Suppressor macrophage treated with lipopolysaccharide for 4 hours (primary cell): Measurements from ENCODE around the gene LPO.

Experiments
- DNase-seq: peaks from one replicate; pipeline ENCODE4 v3.0.0-alpha.2; 2020

Gene LPO

DNA sequence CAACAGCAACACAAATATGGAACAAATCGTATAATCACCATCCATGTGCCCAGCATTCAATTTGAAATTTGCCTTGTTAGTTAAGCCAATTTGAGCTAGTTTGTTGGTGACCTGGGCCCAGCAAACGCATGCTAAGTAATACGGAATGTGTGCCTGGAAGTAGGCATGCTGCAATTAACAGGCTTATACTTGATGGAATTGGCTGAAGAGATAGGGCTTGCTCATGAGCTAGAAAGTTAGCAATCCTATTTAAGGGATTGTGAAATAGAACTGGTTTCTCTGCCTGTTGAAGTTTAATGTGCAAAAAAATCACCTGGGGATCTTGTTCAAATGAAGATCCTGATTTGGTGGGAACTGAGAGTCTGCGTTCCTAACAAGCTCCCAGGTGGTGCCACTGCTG, 8.5 kb upstream of the LPO start:
- no peak for DNase-seq

DNA sequence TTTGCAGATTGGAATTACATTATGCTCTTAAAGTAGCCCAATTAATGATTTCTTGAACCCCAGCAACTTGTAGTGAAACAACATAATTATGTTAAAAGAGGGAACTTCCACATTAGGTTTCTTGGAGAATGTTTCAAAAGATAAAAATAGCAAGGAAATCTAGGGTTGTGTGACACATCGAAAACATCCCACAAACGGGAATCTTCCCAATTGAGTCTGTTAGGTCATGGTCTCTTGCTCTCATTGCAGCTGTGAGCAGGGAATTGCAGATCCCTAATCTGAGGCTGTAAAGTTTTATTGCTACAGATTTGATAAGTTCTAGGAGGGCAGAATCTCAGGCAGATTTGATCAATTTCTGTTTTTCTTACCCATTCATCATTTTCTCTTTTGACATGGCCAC, 6.7 kb upstream of the LPO start:
- DNase-seq: peak; percentile 69

DNA sequence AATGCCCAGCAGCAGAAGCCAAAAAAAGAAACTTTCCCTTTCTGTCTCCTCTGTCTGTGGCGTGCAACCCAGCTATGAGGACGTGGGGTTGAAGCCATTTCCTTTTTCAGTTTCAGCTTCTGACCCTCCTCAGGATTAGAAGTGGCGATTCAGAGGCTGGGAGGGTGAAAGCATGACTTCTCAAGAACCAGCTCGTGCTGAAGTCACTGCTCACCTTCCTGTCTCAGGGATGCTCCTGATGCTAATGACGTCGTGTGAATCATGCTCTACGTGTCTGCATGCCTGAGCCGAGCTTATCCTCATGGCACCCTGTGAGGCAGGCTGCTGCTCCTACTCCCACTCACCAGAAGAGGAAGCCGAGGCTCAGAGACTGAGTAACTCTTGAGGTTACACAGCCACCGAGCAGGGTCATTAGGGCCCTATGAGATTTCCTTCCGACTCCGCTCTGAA, 5.7 kb upstream of the LPO start:
- DNase-seq: peak; percentile 97

DNA sequence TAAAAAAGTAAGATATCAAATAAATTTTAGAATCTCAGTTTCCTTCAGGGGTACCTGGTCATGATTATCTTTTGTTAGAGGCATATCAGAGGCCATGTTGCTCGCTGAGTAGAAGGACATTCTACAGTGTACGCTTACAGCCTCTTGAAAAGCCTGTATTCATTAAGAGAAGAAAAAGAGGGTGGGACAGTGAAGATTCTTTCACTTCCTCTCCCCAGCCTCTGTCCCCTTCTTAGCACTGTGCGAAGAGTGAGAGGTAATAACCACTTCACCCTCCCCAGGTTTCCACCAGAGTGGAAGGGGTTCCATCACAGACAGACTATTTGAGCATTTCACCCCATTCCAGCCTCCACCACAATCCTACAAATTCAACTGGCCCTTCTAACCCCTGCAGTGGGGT, 4.8 kb upstream of the LPO start:
- peak; percentile 57 for DNase-seq

DNA sequence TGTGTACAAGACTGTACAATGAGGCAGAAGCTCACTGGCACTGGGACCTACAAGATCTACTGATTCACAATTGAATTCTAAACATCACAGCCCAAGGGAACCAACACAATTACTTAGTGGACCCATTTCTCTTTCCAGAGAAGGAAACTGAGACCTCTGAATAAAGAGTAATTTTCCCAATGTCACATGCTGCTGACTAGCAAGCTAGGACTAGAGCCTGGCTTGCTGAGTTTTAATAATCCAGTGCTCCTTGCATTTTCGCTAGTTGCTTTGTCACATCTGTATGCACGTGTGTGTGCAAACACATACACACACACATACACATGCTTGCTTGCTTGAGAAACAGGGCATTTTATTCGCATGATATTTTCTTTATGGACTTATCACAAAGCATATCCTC, 3.9 kb upstream of the LPO start:
- no peak for DNase-seq

DNA sequence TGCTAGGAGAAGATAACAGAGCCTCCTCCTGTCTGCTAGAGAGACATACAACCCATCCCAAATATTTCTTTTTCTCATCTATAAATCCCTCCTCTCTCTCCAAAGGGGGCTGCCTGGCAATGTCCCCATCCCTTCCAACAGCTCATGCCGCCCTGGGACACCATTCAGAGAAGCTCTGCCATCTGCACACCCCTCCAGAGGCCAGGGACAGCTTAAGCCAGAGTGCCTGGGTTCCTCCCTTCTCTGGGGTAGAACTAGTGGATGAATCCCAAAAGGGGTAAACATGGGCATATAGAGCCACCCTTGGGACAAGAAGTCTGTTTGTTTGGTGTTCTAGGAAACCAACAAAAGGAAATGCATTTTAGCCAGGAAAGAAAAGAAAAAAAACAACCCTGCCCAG, 2.6 kb upstream of the LPO start:
- DNase-seq: no peak

DNA sequence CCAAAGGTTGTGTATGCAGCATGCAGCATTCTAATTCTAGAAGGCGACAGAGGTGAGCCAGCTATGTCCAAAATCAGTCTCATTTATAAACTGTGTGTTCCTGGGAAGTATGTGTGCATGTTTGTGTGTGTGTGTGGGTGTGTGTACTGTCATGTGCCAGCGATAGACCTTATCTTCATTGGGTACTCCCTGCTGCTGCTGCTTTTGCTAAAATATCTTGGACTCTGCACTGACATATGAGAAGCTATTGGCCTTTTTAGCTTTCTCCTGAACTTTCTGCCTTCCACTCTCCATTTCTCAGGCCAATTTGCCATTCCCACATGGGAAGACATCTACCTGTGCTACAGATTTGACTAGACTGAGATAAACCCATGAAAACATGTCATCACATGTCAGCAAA, 2.0 kb upstream of the LPO start:
- DNase-seq: no peak

DNA sequence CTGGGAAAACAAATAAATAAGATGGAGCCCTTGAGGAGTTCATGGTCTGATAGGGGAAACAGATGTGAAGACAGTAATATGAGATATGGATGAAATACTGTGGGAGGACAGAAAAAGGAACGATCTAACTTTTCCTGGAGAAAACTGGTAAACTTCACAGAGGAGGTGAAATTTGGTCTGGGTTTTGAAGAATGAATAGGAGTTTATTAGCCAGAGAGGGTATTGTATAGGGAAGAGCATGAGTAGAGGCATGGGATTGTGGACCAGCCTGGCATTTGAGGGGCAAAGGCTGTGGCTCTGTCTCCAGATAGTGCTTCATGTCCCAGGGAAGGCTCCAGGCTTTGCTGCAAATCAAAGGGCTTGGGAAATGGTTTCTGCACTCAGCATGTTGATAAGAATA, 1.6 kb downstream of the LPO start:
- DNase-seq: no peak

DNA sequence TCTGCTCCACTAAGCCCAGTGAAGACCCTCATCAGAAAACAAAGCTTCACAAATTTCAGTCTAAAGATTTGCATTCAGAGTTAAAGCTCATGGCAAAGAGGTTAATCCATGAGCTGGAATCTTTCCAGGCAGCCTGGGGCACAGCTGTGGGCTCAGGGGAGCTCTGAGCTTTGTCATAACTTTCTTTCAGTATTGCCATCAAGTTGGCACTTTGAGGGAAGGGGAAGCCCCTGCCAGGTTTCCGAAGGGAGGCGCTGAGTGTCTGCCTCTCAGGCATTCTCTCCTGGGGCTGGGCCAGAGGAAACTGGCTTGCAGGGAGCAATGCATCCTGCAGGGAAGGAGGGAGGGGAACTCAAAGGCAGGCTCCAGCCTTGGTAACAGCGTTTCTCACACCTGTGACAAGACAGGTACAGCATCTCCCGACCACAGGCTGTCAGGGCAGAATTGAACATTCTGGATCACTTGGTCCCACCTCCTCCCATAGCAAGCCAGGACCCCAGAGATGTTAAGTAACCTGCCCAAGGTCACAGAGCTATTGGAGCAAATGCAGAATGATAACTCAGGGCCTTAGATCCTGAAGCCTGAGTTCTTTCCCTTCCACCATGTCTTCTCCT, 3.9 kb downstream of the LPO start:
- no peak for DNase-seq

DNA sequence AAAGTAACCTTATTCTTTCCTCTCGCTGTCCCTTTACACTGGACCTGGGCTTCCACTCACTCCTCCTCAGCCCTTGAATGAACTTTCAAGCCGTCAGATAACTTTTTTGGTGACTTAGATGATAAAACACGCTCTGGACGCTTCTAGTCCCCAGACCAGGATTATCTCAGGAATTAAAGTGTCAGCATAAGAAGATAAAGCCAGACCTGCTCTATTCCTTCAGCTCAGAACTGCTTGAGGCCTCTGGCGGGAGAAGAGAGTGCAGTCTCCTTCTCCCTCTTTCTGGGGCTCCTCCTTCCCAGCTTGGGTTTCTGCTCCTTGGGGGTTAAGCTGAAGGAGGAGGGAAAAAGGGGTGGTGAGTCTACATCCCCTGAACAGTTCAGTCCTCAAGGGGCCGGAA, 6.6 kb downstream of the LPO start:
- no peak for DNase-seq

DNA sequence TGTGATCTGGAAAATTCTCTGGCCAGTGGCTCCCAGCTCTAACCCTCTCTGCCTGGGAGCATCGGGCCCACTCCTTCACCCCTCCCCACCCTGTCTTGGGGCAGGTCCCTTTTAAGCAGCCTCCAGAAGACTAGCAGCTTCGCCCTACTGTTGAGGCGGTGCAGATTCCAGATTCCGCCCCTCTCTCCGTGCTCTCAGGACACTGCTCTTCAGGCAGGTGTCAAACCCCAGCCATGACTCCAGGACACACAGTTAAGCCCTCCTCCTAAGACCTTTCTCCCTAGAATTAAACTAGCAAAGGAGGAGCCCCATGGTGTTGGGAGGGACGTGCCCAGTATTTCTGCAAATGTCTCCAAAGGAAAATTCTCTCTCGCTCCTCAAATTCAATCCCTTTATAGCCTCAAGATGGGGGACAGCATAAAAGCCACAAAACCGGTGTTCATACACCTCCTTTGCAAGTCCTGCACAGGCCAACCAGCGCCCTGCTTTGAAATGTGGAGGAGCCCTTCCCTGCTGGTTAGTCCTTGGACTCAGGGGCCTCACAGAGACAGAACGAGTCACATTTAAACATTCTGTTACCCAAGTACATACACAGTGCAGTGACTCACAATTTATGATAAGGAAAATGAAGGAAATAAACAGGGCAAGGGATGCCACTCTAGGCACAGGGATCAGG, 7.2 kb downstream of the LPO start:
- no peak for DNase-seq

DNA sequence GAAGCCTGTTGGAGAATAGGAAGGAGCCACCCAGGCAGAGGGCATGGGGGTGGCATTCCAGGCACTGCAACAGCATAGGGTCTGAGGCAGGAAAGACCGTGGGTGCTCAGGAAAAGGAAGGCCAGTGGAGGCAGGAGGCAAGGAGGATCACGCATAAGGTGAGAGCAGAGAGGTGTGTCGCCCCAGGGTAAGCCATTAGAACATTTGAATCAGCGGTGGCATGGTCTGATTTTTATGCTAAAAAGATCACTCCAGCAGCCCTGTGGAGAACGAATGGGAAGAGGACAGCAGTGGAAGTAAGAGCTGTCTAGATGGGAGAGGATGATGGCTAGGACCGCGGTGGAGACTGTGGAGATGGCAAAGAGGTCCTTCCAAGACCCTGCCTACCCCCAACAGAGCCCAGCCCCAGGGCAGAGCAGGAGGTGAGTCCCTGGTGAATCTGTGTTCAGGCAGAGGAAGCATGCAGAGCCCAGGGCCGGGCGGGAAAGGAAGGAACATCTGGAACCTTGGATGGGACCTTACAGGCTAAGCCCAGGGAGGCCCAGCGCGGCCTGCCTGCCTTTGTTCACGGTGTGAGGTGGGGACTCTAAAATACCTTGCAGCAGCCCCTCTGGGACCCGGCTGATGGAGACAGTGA, 7.8 kb downstream of the LPO start:
- DNase-seq: no peak

DNA sequence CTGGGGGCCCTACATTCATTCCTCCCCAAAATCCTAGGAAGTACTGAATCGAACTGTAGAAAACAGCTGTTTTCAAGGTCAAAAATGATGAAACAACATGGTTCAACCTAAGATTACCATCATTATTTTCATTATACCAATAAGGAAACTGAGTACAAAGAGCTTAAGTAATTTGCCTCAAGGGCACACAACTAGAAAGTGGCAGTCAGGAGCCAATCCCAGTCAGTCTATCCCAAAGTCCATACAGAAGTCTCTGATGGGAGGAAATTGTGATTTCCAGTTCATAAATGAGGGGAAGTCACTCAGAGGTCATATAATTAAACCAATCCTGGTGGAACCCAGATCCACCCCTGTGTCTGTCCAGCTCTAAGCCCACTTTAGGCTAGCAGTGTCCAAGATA, 8.4 kb downstream of the LPO start:
- DNase-seq: no peak

DNA sequence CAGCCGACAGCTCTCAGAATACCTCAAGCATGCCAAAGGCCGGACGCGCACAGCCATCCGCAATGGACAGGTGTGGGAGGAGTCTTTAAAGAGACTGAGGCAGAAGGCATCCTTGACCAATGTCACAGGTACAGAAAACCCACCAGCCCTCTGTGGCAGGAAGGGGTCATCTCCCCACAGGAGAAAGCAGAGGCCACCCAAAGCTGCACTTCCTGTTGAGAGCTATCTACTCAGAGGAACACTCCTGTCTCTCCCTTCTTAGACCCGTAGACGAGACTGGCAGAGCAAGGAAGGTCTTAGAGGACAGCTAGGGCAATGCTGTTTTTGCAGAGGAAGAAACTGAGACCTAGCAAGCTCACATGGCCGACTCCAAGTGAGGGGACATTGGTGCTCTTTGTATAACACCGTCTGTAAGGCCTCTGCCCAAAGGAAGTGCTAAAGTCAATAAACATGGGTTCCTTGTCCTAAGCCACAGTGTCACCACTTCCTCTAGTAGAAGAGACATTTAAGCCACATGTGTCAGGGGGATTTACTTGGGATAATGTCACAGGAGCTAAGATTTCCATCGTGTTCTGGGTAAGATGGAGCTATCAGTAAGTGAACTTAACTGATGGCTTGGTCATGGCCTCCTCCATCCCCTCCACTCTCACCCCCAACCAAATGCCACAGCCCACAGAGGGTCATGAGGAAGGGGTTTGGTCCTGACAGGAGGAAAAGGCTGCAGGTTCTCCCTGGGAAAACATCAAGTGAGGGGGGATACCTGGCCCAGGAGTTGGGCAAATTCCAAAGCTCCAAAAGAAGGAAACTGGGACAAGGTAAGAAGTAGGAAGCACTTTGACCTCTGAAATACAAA, 9.4 kb downstream of the LPO start:
- DNase-seq: peak; percentile 14

DNA sequence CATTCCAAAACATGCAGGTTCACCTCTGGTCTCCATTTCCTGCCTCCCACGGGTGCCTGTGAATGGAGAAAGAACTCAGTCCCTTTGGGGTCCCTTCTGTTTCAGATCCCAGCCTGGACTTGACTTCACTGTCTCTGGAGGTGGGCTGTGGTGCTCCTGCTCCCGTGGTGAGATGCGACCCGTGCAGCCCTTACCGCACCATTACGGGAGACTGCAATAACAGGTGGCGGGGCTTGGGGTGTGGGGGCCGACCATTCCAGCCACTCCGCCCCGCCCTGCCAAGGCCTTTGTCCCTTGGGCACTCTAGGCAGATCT, 10.5 kb downstream of the LPO start:
- no peak for DNase-seq

DNA sequence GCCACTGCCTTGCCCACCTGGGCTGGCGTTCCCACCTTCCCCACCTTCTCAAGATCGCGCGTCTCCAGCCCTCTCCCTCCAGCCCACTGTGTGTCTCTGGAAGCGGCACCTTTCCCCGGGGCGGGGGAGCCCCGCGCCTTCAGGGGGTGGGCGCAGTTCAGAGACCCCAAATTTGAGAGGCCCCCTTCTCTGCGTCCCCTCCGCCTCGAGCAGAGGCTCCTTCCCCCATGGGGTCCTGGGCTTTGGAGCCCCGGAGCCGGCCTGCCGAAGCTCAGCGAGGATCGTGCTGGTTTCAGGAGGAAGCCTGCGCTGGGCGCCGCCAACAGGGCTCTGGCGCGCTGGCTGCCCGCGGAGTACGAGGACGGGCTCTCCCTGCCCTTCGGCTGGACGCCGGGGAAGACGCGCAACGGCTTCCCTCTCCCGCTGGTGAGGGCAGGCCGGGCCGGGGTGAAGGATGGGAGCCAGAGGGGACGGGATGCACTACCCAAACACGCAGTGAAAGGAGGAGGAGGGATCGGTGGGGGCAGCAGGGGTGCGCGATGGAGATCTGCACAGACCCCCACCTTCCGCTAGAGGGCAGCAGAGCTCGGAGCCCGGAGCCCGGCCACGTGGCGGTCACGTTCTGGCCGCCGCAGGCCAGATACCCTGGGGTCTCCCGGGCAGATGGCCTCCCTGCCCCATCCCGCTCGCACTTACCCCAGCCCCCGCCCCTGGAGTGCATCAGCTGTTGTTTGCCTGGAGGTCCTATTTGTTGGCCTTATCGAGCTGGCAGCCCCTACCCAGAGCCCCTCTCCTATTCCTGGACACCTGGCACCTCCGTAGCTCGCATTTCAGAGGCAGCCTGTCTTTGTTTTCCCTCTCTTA, 11.1 kb downstream of the LPO start:
- peak; percentile 74 for DNase-seq

DNA sequence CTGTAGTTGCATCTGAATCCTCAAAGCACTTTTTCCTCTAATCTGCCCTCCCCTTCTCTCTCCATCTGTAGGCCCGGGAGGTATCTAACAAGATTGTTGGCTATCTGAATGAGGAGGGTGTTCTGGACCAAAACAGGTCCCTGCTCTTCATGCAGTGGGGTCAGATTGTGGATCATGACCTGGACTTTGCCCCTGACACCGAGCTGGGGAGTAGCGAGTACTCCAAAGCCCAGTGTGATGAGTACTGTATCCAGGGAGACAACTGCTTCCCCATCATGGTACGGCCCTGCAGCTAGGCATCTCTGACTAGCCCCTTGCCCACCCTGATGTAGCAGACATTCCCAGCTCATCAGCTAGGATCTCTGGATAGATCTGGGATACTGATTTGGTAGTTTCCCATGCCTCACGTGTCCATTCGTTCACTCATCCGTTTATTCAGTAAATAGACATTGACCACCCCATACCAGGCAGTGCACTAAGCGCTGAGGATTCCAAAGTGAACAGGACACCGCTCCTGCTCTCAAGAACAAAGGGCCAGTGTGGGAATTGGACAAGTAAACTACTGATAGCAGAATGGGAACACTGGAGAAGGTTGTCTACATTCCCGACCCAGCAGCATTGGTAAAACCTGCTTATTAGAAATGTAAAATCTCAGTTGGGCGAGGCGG, 12.1 kb downstream of the LPO start:
- DNase-seq: no peak

DNA sequence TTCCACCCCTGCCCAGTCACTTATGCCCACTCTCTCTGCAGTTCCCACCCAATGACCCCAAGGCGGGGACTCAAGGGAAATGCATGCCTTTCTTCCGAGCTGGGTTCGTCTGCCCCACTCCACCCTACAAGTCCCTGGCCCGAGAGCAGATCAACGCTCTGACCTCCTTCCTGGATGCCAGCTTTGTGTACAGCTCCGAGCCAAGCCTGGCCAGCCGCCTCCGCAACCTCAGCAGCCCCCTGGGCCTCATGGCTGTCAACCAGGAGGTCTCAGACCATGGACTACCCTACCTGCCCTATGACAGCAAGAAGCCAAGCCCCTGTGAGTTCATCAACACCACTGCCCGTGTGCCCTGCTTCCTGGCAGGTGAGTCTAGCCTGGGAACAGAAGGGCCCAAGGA, 13.8 kb downstream of the LPO start:
- DNase-seq: no peak

DNA sequence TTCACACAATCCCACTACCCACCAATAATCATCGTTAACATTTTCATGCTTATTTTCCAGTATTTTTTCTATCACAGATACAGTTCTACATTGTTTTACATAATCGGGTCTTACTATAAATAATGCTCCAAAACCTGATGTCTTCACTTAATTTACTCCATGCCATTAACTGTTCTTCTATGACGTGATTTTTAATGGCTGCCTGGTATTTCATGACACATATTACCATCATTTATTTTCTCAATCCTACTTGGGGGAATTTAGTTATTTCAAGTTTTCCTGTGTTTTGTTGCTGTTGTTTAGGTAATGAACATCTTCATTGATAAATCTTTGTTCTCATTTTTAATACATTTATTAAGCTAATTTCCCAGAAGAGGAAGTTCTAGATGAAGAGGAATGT, 14.7 kb downstream of the LPO start:
- DNase-seq: no peak

DNA sequence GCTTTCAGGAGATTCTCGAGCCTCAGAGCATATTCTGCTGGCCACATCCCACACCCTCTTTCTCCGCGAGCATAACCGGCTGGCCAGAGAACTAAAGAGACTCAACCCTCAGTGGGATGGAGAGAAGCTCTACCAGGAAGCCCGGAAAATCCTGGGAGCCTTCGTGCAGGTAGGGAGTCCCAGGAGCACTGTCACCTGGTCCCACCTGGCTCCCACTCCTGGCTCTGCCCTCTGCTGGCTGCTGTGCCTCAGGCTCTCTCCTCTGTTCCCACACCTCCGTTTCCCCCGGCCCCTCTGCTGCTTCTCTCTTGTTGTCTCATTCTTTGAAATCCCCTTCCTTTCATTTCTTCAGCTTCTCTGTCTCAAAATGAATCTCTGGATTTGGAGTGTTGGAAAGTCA, 16.4 kb downstream of the LPO start:
- no peak for DNase-seq

DNA sequence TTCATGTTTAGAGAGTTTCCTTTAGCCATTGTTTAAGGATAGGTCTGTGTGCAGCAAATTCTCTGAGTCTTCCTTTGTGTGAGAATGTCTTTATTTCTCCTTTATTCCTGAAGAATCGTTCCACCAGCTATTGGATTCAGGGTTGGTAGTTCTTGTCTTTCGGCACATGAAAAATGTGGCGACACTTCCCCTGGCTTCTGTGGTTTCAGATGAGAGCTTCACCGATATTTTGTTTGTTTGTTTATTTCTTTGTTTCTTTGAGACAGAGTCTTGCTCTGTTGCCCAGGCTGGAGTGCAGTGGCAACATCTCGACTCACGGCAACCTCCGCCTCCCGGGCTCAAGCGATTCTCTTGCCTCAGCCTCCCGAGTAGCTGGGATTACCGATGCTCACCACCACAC, 23.8 kb downstream of the LPO start:
- no peak for DNase-seq

DNA sequence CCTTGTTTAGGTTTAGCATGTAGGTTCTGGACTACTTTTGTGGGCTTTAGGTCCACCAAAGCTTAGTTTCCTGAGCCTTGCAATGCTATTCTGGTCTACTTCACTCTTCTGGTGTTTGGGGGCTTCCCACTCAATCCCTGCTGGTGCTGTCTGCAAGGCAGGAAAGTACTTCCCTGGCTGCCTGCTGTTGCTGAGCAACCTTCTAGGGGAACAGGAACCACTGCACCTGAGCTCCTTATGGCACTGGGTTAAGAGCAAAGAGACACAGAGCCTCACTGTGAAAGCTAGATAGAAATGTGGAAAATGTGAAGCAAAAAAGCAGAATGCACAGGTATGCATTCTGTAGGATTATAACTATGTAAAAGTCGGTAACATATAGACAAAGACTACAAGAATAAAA, 25.4 kb downstream of the LPO start:
- DNase-seq: no peak
